A549 (cell line): ENCODE data around the gene CCDC182. TPM values are rescaled to one million over a fixed set of nuclear protein-coding genes. Genes with fewer than 3 reads are reported as not detected.

Experiments
- ATAC-seq, 2 experiments: fragments of 200-7000 bp in 1 of 2; fragments of >200 bp in 1 of 2; cut with Nextera tagmentation in 1 of 2; cut with Tn5 transposase in 1 of 2; 3 replicates each; pipeline versions ENCODE4 v1.8.0 to v1.9.1; 2018 to 2020; ENCODE audit warnings: mild to moderate bottlenecking in 1 of 2, moderate library complexity in 1 of 2
- CTCF ChIA-PET: fragments of 300-600 bp; sonication (Branson Sonifier 250); formaldehyde crosslinking; extraction: SDS; loops from one replicate; lab custom pipeline; 2021; ENCODE audit warnings: antibody characterized with exemption, inconsistent platforms; lab: Yijun Ruan, JAX
- POLR2A ChIA-PET: fragments of 350-600 bp; formaldehyde crosslinking; extraction: SDS; loops from one replicate; lab custom pipeline; 2021; ENCODE audit warnings: antibody characterized with exemption, inconsistent platforms; lab: Yijun Ruan, JAX
- DNase-seq, 2 experiments: peaks; one replicate each; pipeline versions ENCODE4 v3.0.0 to v3.0.0-alpha.2; 2011 to 2016; ENCODE audit warnings: low read depth in 1 of 2, low spot score in 1 of 2
- FAIRE-seq: peaks from 2 replicates; lab custom pipeline; 2011; peaks lifted over from hg19 to GRCh38; lab: Jason Lieb, UNC
- H3K27ac ChIP-seq, 2 experiments: fragments of >200 bp; sonication (Bioruptor Twin); formaldehyde crosslinking; 3 replicates each; pipeline ENCODE4 v1.5.1; 2016 to 2017
- H3K4me1 ChIP-seq: fragments of >200 bp; sonication (Bioruptor Twin); formaldehyde crosslinking; 3 replicates; pipeline ENCODE4 v1.6.1; 2016
- H3K4me2 ChIP-seq: fragments of >200 bp; sonication (Bioruptor Twin); formaldehyde crosslinking; 3 replicates; pipeline ENCODE4 v1.6.1; 2016
- H3K4me3 ChIP-seq: fragments of >200 bp; sonication (Bioruptor Twin); formaldehyde crosslinking; 3 replicates; pipeline ENCODE4 v1.5.1; 2016
- H3K9me3 ChIP-seq: fragments of >200 bp; sonication (Bioruptor Twin); formaldehyde crosslinking; 3 replicates; pipeline ENCODE4 v1.6.1; 2016
- BHLHE40 ChIP-seq: IDR thresholded peaks from 2 replicates; pipeline ENCODE4 v1.6.1; 2012; ENCODE audit warnings: low read depth, low read length, inconsistent platforms
- CBX8 ChIP-seq: fragments of 200-600 bp; sonication (generic); IDR thresholded peaks from 2 replicates; pipeline ENCODE4 v1.6.1; 2016
- CTCF ChIP-seq: fragments of >200 bp; sonication (Bioruptor Twin); formaldehyde crosslinking; IDR thresholded peaks from 3 replicates; pipeline ENCODE4 v1.5.1; 2016
- E2F6 ChIP-seq: IDR thresholded peaks from 2 replicates; pipeline ENCODE4 v1.6.1; 2012; ENCODE audit warnings: low read depth, borderline replicate concordance
- FOSB ChIP-seq: fragments of 250-450 bp; sonication (Bioruptor Pico); IDR thresholded peaks from 2 replicates; pipeline ENCODE4 v1.5.0; 2020; ENCODE audit warnings: mild to moderate bottlenecking, moderate library complexity
- FOXS1 ChIP-seq: fragments of 250-450 bp; sonication (Bioruptor Pico); IDR thresholded peaks from 2 replicates; pipeline ENCODE4 v1.5.0; 2020; ENCODE audit warnings: mild to moderate bottlenecking, moderate library complexity
- GATA3 ChIP-seq: IDR thresholded peaks from 2 replicates; pipeline ENCODE4 v1.6.1; 2012; ENCODE audit warnings: borderline replicate concordance
- HDAC2 ChIP-seq: fragments of 200-600 bp; sonication (generic); IDR thresholded peaks from 2 replicates; pipeline ENCODE4 v1.6.1; 2016
- HES2 ChIP-seq: fragments of >200 bp; sonication (Bioruptor Twin); formaldehyde crosslinking; IDR thresholded peaks from 2 replicates; pipeline ENCODE4 v1.6.1; 2016
- HEYL ChIP-seq: fragments of 250-450 bp; sonication (Bioruptor Pico); IDR thresholded peaks from 2 replicates; pipeline ENCODE4 v1.8.0; 2021; ENCODE audit warnings: mild to moderate bottlenecking, moderate library complexity
- HOXA7 ChIP-seq: fragments of 250-450 bp; sonication (Bioruptor Pico); IDR thresholded peaks from 2 replicates; pipeline ENCODE4 v1.5.0; 2020; ENCODE audit warnings: mild to moderate bottlenecking, moderate library complexity
- HOXB13 ChIP-seq: fragments of 250-450 bp; sonication (Bioruptor Pico); IDR thresholded peaks from 2 replicates; pipeline ENCODE4 v1.5.0; 2020; ENCODE audit warnings: low read depth, mild to moderate bottlenecking, moderate library complexity
- HOXB5 ChIP-seq: fragments of 250-450 bp; sonication (Bioruptor Pico); IDR thresholded peaks from 2 replicates; pipeline ENCODE4 v1.5.0; 2020; ENCODE audit warnings: mild to moderate bottlenecking, moderate library complexity
- JUN ChIP-seq, 2 experiments: fragments of >200 bp; sonication (Bioruptor Twin); formaldehyde crosslinking; IDR thresholded peaks; 2 replicates in 1 of 2; 3 replicates in 1 of 2; pipeline ENCODE4 v1.6.1; 2016 to 2017
- JUNB ChIP-seq: fragments of >200 bp; sonication (Bioruptor Twin); formaldehyde crosslinking; IDR thresholded peaks from 2 replicates; pipeline ENCODE4 v1.6.1; 2016
- KDM5A ChIP-seq: fragments of 200-600 bp; sonication (generic); IDR thresholded peaks from 2 replicates; pipeline ENCODE4 v1.6.1; 2016; ENCODE audit warnings: antibody characterized with exemption, mild to moderate bottlenecking
- MAFK ChIP-seq: fragments of 450-650 bp; IDR thresholded peaks from 2 replicates; pipeline ENCODE4 v1.6.1; 2014; ENCODE audit not compliant: partially characterized antibody
- MAX ChIP-seq: IDR thresholded peaks from 2 replicates; pipeline ENCODE4 v1.6.1; 2012
- NPAS2 ChIP-seq: fragments of 250-450 bp; sonication (Bioruptor Pico); IDR thresholded peaks from 2 replicates; pipeline ENCODE4 v1.8.0; 2022; ENCODE audit warnings: mild to moderate bottlenecking, moderate library complexity, borderline replicate concordance
- NR3C1 ChIP-seq: fragments of >200 bp; sonication (Bioruptor Twin); formaldehyde crosslinking; IDR thresholded peaks from 3 replicates; pipeline ENCODE4 v1.6.1; 2017
- PHF8 ChIP-seq: fragments of 200-600 bp; sonication (generic); IDR thresholded peaks from 2 replicates; pipeline ENCODE4 v1.6.1; 2016; ENCODE audit warnings: low read depth, mild to moderate bottlenecking, antibody characterized with exemption, moderate library complexity, borderline replicate concordance
- POLR2AphosphoS2 ChIP-seq: conservative IDR thresholded peaks from 2 replicates; pipeline ENCODE4 v1.6.1; 2012; ENCODE audit warnings: low read length, improper control_type of control experiment, inconsistent platforms
- REST ChIP-seq: fragments of 200-600 bp; sonication (generic); IDR thresholded peaks from 2 replicates; pipeline ENCODE4 v1.6.1; 2016; ENCODE audit warnings: antibody characterized with exemption, mild to moderate bottlenecking, moderate library complexity
- TFCP2L1 ChIP-seq: fragments of 250-450 bp; sonication (Bioruptor Pico); IDR thresholded peaks from 2 replicates; pipeline ENCODE4 v1.5.0; 2021; ENCODE audit warnings: mild to moderate bottlenecking
- ZFP36 ChIP-seq: fragments of 450-650 bp; IDR thresholded peaks from 2 replicates; pipeline ENCODE4 v1.6.1; 2014; ENCODE audit warnings: borderline replicate concordance; ENCODE audit not compliant: partially characterized antibody
- WGBS: methylation state at CpG from one replicate; pipeline ENCODE4 v1.1.6; 2017; ENCODE audit errors: missing lambda C conversion rate; 5-methylcytosine and 5-hydroxymethylcytosine counted together
- polyA plus RNA-seq, 4 experiments: library from polyadenylated mRNA; depleted of rRNA in 3 of 4; stranded (reverse); fragments of >200 nt; fragmentation: RNase III in 1 of 4; extraction: RNeasy Plus Mini Kit Qiagen cat#74134 plus additional on column Dnase treatment in 1 of 4; gene quantifications; 2 replicates in 3 of 4; 3 replicates in 1 of 4; pipeline ENCODE4 v1.2.3, GENCODE V29; 2011 to 2017

Gene CCDC182
- polyA plus RNA-seq, 2 of the 4 experiments (the other 2 are of a cell fraction): not detected

- H3K4me3 ChIP-seq: no peak overlapping the region
- FAIRE-seq (no peak), DNase-seq (no peak), ATAC-seq (peak in 1 of 2 experiments; percentile 62; a peak in 3 of 6 replicates)
- ChIA-PET CTCF (interaction anchor here (0.6 to 4.7 kb wide), 8 partner anchors 11 to 660 kb away, joined by 3 to 55 read pairs (median 4); no protein-coding TSS in a partner anchor), POLR2A (no interaction called here)
- TF ChIP-seq PHF8: no peak
- no peak for TF ChIP-seq HES2
- no peak for TF ChIP-seq HOXB5 (CRISPR knock-in tag)
- no peak for TF ChIP-seq HDAC2
- TF ChIP-seq GATA3: no peak
- TF ChIP-seq ZFP36: no peak
- no peak for TF ChIP-seq CTCF
- no peak for TF ChIP-seq BHLHE40
- no peak for TF ChIP-seq JUN (IDR thresholded peaks at IDR 0.05)
- TF ChIP-seq FOSB: no peak
- 0 out of 3 replicates have a peak, but pooled peaks cover 4% of the 10 kb centered on the region for H3K4me1 ChIP-seq
- no peak overlapping the region for H3K27ac ChIP-seq
- 80% methylated on average over 7 of the region's 7 CpGs for WGBS
- H3K4me2 ChIP-seq: no peak overlapping the region
- H3K9me3 ChIP-seq: no peaks in the 10 kb centered on the region
These were observed 27.7 kb upstream of the CCDC182 start for GRCh38 chr17:57772774-57773173.

- H3K4me3 ChIP-seq: no peak overlapping the region
- ChIA-PET CTCF (interaction anchor here (0.6 to 10.7 kb wide), 8 partner anchors 15 to 647 kb away, joined by 3 to 124 read pairs (median 8); no protein-coding TSS in a partner anchor), POLR2A (no interaction called here)
- H3K27ac ChIP-seq: peak overlapping the region; percentile 59 to 76; a peak in 4 of 6 replicates
- peaks cover 23% of the 10 kb centered on the region for H3K4me1 ChIP-seq
- no peak for FAIRE-seq
- ATAC-seq: no peak
- TF ChIP-seq HOXB5 (CRISPR knock-in tag) (no peak), FOSB (no peak), ZFP36 (no peak), KDM5A (no peak), JUNB (no peak), NR3C1 (no peak), NPAS2 (CRISPR knock-in tag) (no peak), E2F6 (no peak), GATA3 (no peak), MAX (no peak), REST (no peak), CBX8 (no peak), HEYL (no peak), FOXS1 (CRISPR knock-in tag) (no peak), JUN (IDR thresholded peaks at IDR 0.05) (no peak), HOXB13 (CRISPR knock-in tag) (no peak), TFCP2L1 (CRISPR knock-in tag) (no peak), POLR2AphosphoS2 (no peak), HOXA7 (CRISPR knock-in tag) (no peak), MAFK (no peak)
- DNase-seq: no peak
- H3K9me3 ChIP-seq: no peaks in the 10 kb centered on the region
- WGBS: 79% methylated on average over 6 of the region's 6 CpGs
- no peak overlapping the region for H3K4me2 ChIP-seq
These were observed 22.5 kb upstream of the CCDC182 start for GRCh38 chr17:57767561-57767960.
